Suprapubic skin (tissue), 4 donors: ENCODE data around the gene CD93. TPM values are rescaled to one million over a fixed set of nuclear protein-coding genes. Genes with fewer than 3 reads are reported as not detected.

Source experiments
- DNase-seq, 2 donors: peaks; one replicate each; pipeline ENCODE4 v3.0.0-alpha.2; 2019; ENCODE audit warnings: low spot score in 2 of 2
- H3K27ac ChIP-seq: fragments of 200-600 bp; sonication (generic); one replicate; pipeline ENCODE4 v1.5.1; 2019
- H3K27me3 ChIP-seq: fragments of 200-600 bp; sonication (generic); one replicate; pipeline ENCODE4 v1.5.1; 2019
- H3K36me3 ChIP-seq: fragments of 200-600 bp; sonication (generic); one replicate; pipeline ENCODE4 v1.5.1; 2019
- H3K4me1 ChIP-seq: fragments of 200-600 bp; sonication (generic); one replicate; pipeline ENCODE4 v1.5.1; 2019
- H3K4me3 ChIP-seq: fragments of 200-600 bp; sonication (generic); one replicate; pipeline ENCODE4 v1.5.1; 2019; ENCODE audit warnings: mild to moderate bottlenecking
- H3K9me3 ChIP-seq: fragments of 200-600 bp; sonication (generic); one replicate; pipeline ENCODE4 v1.5.1; 2019
- CTCF ChIP-seq, 2 donors: fragments of 200-600 bp in 1 of 2; fragments of 450-650 bp in 1 of 2; sonication (generic) in 1 of 2; IDR thresholded peaks; one replicate each; pipeline ENCODE4 v1.5.1; 2016 to 2019; ENCODE audit warnings: antibody characterized with exemption in 2 of 2, mild to moderate bottlenecking in 1 of 2, moderate library complexity in 1 of 2
- EP300 ChIP-seq: sonication (generic); formaldehyde crosslinking; IDR thresholded peaks from one replicate; pipeline ENCODE4 v1.6.1; 2017; ENCODE audit warnings: antibody characterized with exemption
- POLR2A ChIP-seq, 2 donors: fragments of 450-650 bp; IDR thresholded peaks; one replicate each; pipeline ENCODE4 v1.6.1; 2017; ENCODE audit warnings: antibody characterized with exemption in 2 of 2, mild to moderate bottlenecking in 2 of 2, moderate library complexity in 2 of 2
- POLR2AphosphoS5 ChIP-seq, 3 donors: sonication (generic); formaldehyde crosslinking; IDR thresholded peaks; one replicate each; pipeline ENCODE4 v1.6.1; 2017; ENCODE audit warnings: antibody characterized with exemption in 3 of 3
- WGBS: methylation state at CpG from one replicate; pipeline ENCODE4 v1.1.5; 2018; 5-methylcytosine and 5-hydroxymethylcytosine counted together
- total RNA-seq, 4 donors: library from RNA; depleted of rRNA; stranded (reverse); fragments of >200 nt; gene quantifications; one replicate each; pipeline ENCODE4 v1.1.0, GENCODE V29; 2016

Gene CD93
- total RNA-seq, 4 donors from 2014 or later, result 8.1 to 25.1 (median 16.2) TPM

GRCh38 chr20:23039136-23039875 lies 46.8 kb downstream of the CD93 start:
- Histone ChIP-seq H3K4me3 (no peak overlapping the region), H3K27me3 (peaks cover 53% of the 10 kb centered on the region), H3K36me3 (no peaks in the 10 kb centered on the region), H3K27ac (no peak overlapping the region), H3K4me1 (peaks cover 7% of the 10 kb centered on the region), H3K9me3 (no peaks in the 10 kb centered on the region)
- no peak for DNase-seq
- 61% methylated on average over 5 of the region's 5 CpGs for WGBS
- TF ChIP-seq POLR2A (IDR thresholded peaks at IDR 0.05) (no peak), CTCF (IDR thresholded peaks at IDR 0.05) (no peak)

- Histone ChIP-seq H3K27ac (no peak overlapping the region), H3K4me3 (no peak overlapping the region), H3K36me3 (no peaks in the 10 kb centered on the region), H3K9me3 (no peaks in the 10 kb centered on the region), H3K4me1 (peaks cover 7% of the 10 kb centered on the region), H3K27me3 (peaks cover 50% of the 10 kb centered on the region)
- WGBS, result 40% methylated on average over 3 of the region's 3 CpGs
- DNase-seq, result no peak
- TF ChIP-seq CTCF (IDR thresholded peaks at IDR 0.05), result no peak
- TF ChIP-seq EP300, result no peak
- no peak for TF ChIP-seq POLR2A (IDR thresholded peaks at IDR 0.05)
Observed at GRCh38 chr20:23037017-23037481, 49.1 kb downstream of the CD93 start.

GRCh38 chr20:23036371-23036770 lies 49.8 kb downstream of the CD93 start:
- TF ChIP-seq POLR2A (IDR thresholded peaks at IDR 0.05) (no peak), POLR2AphosphoS5 (IDR thresholded peaks at IDR 0.05) (no peak), CTCF (IDR thresholded peaks at IDR 0.05) (no peak), EP300 (no peak)
- H3K36me3 ChIP-seq, result no peaks in the 10 kb centered on the region
- H3K9me3 ChIP-seq, result no peaks in the 10 kb centered on the region
- H3K4me3 ChIP-seq, result no peak overlapping the region
- peaks cover 50% of the 10 kb centered on the region for H3K27me3 ChIP-seq
- H3K4me1 ChIP-seq, result peaks cover 7% of the 10 kb centered on the region
- 96% methylated on average over 11 of the region's 11 CpGs for WGBS
- no peak for DNase-seq
- H3K27ac ChIP-seq, result no peak overlapping the region

- no peak for DNase-seq
- Histone ChIP-seq H3K4me1 (peaks cover 7% of the 10 kb centered on the region), H3K27ac (no peak overlapping the region), H3K36me3 (no peaks in the 10 kb centered on the region), H3K27me3 (peaks cover 50% of the 10 kb centered on the region), H3K4me3 (peak overlapping the region; percentile 44), H3K9me3 (no peaks in the 10 kb centered on the region)
- 92% methylated on average over 38 of the region's 41 CpGs for WGBS
- TF ChIP-seq CTCF (IDR thresholded peaks at IDR 0.05), result no peak
- TF ChIP-seq POLR2A (IDR thresholded peaks at IDR 0.05), result no peak
- no peak for TF ChIP-seq EP300
- no peak for TF ChIP-seq POLR2AphosphoS5 (IDR thresholded peaks at IDR 0.05)
Observed at GRCh38 chr20:23035731-23036130, 50.4 kb downstream of the CD93 start.

GRCh38 chr20:23034721-23035671 lies 51.1 kb downstream of the CD93 start, which contains the start of gene SSTR4:
SSTR4 (plus strand) TSS chr20:23035312; CDS start chr20:23035484, 172 bp downstream.
- peaks cover 44% of the 10 kb centered on the region for H3K27me3 ChIP-seq
- 51% methylated on average over 24 of the region's 83 CpGs for WGBS
- H3K36me3 ChIP-seq, result no peaks in the 10 kb centered on the region
- no peak within 1 kb of the TSS for H3K27ac ChIP-seq
- DNase-seq, result peak in 1 of 2 donors; percentile 76
- H3K4me3 ChIP-seq, result peak within 1 kb of the TSS; percentile 44
- TF ChIP-seq CTCF (IDR thresholded peaks at IDR 0.05) (no peak), POLR2AphosphoS5 (IDR thresholded peaks at IDR 0.05) (no peak), EP300 (no peak), POLR2A (IDR thresholded peaks at IDR 0.05) (no peak)
- H3K4me1 ChIP-seq, result peaks cover 7% of the 10 kb centered on the region
- no peaks in the 10 kb centered on the region for H3K9me3 ChIP-seq
